ENCODE data around the gene DSTN. TPM values are rescaled to one million over a fixed set of nuclear protein-coding genes. Genes with fewer than 3 reads are reported as not detected.

Gene DSTN
- total RNA-seq, 1 donor from 2014 or later: 326 TPM

- DNase-seq (ENCODE audit: extremely low spot score in 2 of 2): no peak
- TF ChIP-seq CTCF (IDR thresholded peaks at IDR 0.05): no peak
- no peak for TF ChIP-seq POLR2A (IDR thresholded peaks at IDR 0.05)
- no peak for TF ChIP-seq POLR2AphosphoS5 (IDR thresholded peaks at IDR 0.05; ENCODE audit: insufficient read depth in 1 of 2, low read depth in 1 of 2)
- Histone ChIP-seq H3K27ac (no peak overlapping the region), H3K4me1 (no peaks in the 10 kb centered on the region), H3K9me3 (no peaks in the 10 kb centered on the region), H3K27me3 (no peaks in the 10 kb centered on the region), H3K4me3 (no peak overlapping the region), H3K36me3 (peaks cover 0 to 78% of the 10 kb centered on the region in 2 donors)
- intact Hi-C loops (cut with DNase I): no loop called here
Observed at GRCh38 chr20:17627101-17627955, 57.5 kb downstream of the DSTN start.

DNA sequence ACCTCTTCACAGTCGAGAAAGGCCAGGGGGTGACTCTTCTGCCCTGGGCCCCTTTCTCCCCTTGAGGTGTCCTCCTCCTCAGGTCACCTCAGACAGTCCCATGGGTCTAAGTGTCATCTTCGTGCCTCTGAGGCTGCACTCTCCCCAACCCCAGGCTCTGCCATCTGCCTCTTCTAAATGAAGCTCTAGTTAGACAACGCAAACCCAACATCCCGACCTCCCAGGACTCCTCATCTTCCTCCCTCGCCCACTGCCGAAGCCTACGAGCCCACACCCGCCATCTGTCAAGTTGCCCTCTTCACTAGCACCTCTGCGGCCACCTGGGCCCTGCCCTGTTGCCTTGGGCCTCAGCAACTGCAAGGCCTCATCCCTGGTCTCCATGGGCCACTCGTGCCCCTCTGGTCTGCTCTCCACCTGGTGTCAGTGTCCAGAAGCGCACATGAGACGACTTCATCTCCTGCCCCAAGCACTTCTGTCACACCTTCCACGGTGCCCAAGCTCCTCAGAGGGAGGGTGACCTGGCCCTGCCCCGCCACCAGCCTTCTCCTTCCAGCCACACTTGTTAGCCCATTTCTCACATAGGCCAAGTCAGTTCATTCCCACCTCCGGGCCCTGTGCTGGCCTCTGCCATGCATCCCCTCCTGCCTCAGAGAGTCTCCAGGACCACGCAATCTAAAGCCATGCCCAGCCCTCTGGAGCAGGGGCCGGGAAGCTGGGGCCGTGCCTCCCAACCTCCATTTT is 58.4 kb downstream of the DSTN start:
- Histone ChIP-seq H3K36me3 (peaks cover 0 to 81% of the 10 kb centered on the region in 2 donors), H3K9me3 (no peaks in the 10 kb centered on the region), H3K27ac (no peak overlapping the region), H3K4me3 (no peak overlapping the region), H3K27me3 (no peaks in the 10 kb centered on the region), H3K4me1 (no peaks in the 10 kb centered on the region)
- TF ChIP-seq POLR2AphosphoS5 (IDR thresholded peaks at IDR 0.05; ENCODE audit: insufficient read depth in 1 of 2, low read depth in 1 of 2) (no peak), POLR2A (IDR thresholded peaks at IDR 0.05) (no peak), CTCF (IDR thresholded peaks at IDR 0.05) (no peak)
- no peak for DNase-seq (ENCODE audit: extremely low spot score in 2 of 2)
- intact Hi-C loops (cut with DNase I): no loop called here

DNA sequence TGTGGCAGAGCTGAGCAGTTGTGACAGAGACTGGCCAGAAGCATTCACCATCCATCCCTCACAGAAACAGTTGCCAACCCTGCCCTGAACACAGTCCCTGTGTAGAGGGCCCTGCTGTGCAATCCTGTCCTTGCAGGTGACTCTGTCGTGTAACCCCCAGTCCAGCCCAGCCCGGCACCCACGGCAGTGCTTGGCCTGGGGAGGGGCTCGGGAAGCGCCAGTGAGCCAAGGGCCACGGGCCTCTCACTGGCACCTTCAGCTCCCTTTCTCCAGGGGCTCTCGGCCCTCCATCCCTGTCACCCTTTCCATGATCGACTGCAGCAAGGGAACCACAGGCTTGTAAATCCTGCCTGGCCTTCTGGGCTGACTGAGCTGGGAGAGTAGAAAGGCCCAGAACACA is 59.1 kb downstream of the DSTN start:
- DNase-seq (ENCODE audit: extremely low spot score in 2 of 2): no peak
- no peak overlapping the region for H3K4me3 ChIP-seq
- peaks cover 0 to 85% of the 10 kb centered on the region in 2 donors for H3K36me3 ChIP-seq
- TF ChIP-seq POLR2A (IDR thresholded peaks at IDR 0.05) (no peak), CTCF (IDR thresholded peaks at IDR 0.05) (no peak), POLR2AphosphoS5 (IDR thresholded peaks at IDR 0.05; ENCODE audit: insufficient read depth in 1 of 2, low read depth in 1 of 2) (no peak)
- no peaks in the 10 kb centered on the region for H3K9me3 ChIP-seq
- peaks cover 5% of the 10 kb centered on the region for H3K4me1 ChIP-seq
- intact Hi-C loops (cut with DNase I): no loop called here
- H3K27me3 ChIP-seq: no peaks in the 10 kb centered on the region
- H3K27ac ChIP-seq: no peak overlapping the region

DNA sequence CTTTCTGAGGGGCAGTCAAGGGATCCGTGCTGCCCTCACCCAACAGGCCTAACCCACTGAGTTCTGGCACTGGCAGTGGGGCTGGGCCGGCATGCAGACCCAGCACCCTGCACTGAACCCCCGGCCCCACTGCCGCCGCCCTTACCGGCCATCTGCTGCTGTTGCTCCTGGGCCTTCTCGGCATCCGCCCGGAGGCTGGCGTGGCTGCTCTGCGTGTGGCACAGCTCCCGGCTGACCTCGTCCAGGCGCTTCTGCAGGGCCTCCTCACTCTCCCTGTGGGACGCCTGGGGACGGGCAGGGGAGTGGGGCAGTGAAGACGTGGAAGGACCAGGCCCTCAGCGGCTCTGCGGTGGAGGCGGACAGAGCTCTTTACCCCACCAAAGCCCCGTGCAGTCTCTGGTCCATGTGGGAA is 59.8 kb downstream of the DSTN start:
- TF ChIP-seq CTCF (IDR thresholded peaks at IDR 0.05) (no peak), POLR2A (IDR thresholded peaks at IDR 0.05) (no peak), POLR2AphosphoS5 (IDR thresholded peaks at IDR 0.05; ENCODE audit: insufficient read depth in 1 of 2, low read depth in 1 of 2) (no peak)
- H3K27me3 ChIP-seq: no peaks in the 10 kb centered on the region
- H3K27ac ChIP-seq: no peak overlapping the region
- intact Hi-C loops (cut with DNase I): no loop called here
- H3K9me3 ChIP-seq: no peaks in the 10 kb centered on the region
- DNase-seq (ENCODE audit: extremely low spot score in 2 of 2): no peak
- H3K4me1 ChIP-seq: peaks cover 11% of the 10 kb centered on the region
- no peak overlapping the region for H3K4me3 ChIP-seq
- peaks cover 0 to 84% of the 10 kb centered on the region in 2 donors for H3K36me3 ChIP-seq
